Liver (tissue), 9 donors: ENCODE measurements around the gene RAET1G. TPM values are rescaled to one million over a fixed set of nuclear protein-coding genes. Genes with fewer than 3 reads are reported as not detected.

Source experiments
- DNase-seq: peaks from one replicate; pipeline ENCODE4 v3.0.0-alpha.2; 2017; ENCODE audit warnings: low spot score
- H3K27ac ChIP-seq, 2 donors: one replicate each; pipeline ENCODE4 v1.7.0; 2013; ENCODE audit warnings: inconsistent platforms in 2 of 2, low read length in 2 of 2, control low read depth in 1 of 2, low read depth in 1 of 2, mild to moderate bottlenecking in 1 of 2
- H3K27me3 ChIP-seq, 4 donors: one replicate each; pipeline versions ENCODE4 v1.6.1 to v1.7.0; 2013; ENCODE audit warnings: low read length in 3 of 4, inconsistent platforms in 1 of 4, mild to moderate bottlenecking in 1 of 4, moderate library complexity in 1 of 4; ENCODE audit not compliant: control insufficient read depth in 4 of 4, insufficient read depth in 4 of 4
- H3K36me3 ChIP-seq, 4 donors: one replicate each; pipeline versions ENCODE4 v1.6.1 to v1.7.0; 2013; ENCODE audit warnings: low read length in 3 of 4, mild to moderate bottlenecking in 3 of 4, low read depth in 1 of 4, moderate library complexity in 1 of 4; ENCODE audit not compliant: control insufficient read depth in 4 of 4, insufficient read depth in 3 of 4
- H3K4me1 ChIP-seq, 4 donors: one replicate each; pipeline versions ENCODE4 v1.6.1 to v1.7.0; 2013; ENCODE audit warnings: low read length in 3 of 4, mild to moderate bottlenecking in 3 of 4, moderate library complexity in 1 of 4; ENCODE audit not compliant: control insufficient read depth in 4 of 4, insufficient read depth in 4 of 4
- H3K4me3 ChIP-seq, 3 donors: one replicate each; pipeline versions ENCODE4 v1.6.1 to v1.7.0; 2013; ENCODE audit warnings: low read length in 3 of 3, control low read depth in 1 of 3, low read depth in 1 of 3, mild to moderate bottlenecking in 1 of 3
- H3K9ac ChIP-seq, 2 donors: one replicate each; pipeline ENCODE4 v1.7.0; 2013; ENCODE audit warnings: low read length in 2 of 2, mild to moderate bottlenecking in 2 of 2, moderate library complexity in 2 of 2, control low read depth in 1 of 2, low read depth in 1 of 2
- H3K9me3 ChIP-seq, 4 donors: one replicate each; pipeline versions ENCODE4 v1.6.1 to v1.7.0; 2013; ENCODE audit warnings: low read length in 3 of 4; ENCODE audit not compliant: control insufficient read depth in 4 of 4
- EGR1 ChIP-seq, 2 donors: IDR thresholded peaks; 2 replicates each; pipeline ENCODE4 v1.6.1; 2016 to 2018; ENCODE audit warnings: antibody characterized with exemption in 2 of 2, low read depth in 2 of 2
- FOXA1 ChIP-seq: IDR thresholded peaks from 2 replicates; pipeline ENCODE4 v1.6.1; 2016; ENCODE audit warnings: antibody characterized with exemption
- FOXA2 ChIP-seq: IDR thresholded peaks from 2 replicates; pipeline ENCODE4 v1.6.1; 2016; ENCODE audit warnings: antibody characterized with exemption
- GABPA ChIP-seq, 2 donors: IDR thresholded peaks in 1 of 2; conservative IDR thresholded peaks in 1 of 2; 2 replicates each; pipeline ENCODE4 v1.6.1; 2016; ENCODE audit warnings: antibody characterized with exemption in 2 of 2, mild to moderate bottlenecking in 1 of 2, moderate library complexity in 1 of 2
- HNF4A ChIP-seq, 2 donors: conservative IDR thresholded peaks; 2 replicates each; pipeline ENCODE4 v1.6.1; 2016; ENCODE audit warnings: antibody characterized with exemption in 2 of 2, mild to moderate bottlenecking in 2 of 2
- HNF4G ChIP-seq: IDR thresholded peaks from 2 replicates; pipeline ENCODE4 v1.6.1; 2016; ENCODE audit warnings: antibody characterized with exemption
- JUND ChIP-seq, 2 donors: IDR thresholded peaks; 2 replicates each; pipeline ENCODE4 v1.6.1; 2016; ENCODE audit warnings: antibody characterized with exemption in 2 of 2
- NR2F2 ChIP-seq: IDR thresholded peaks from 2 replicates; pipeline ENCODE4 v1.6.1; 2016; ENCODE audit warnings: antibody characterized with exemption
- RAD21 ChIP-seq, 2 donors: IDR thresholded peaks; 2 replicates each; pipeline ENCODE4 v1.6.1; 2016; ENCODE audit warnings: antibody characterized with exemption in 2 of 2, mild to moderate bottlenecking in 2 of 2
- REST ChIP-seq: IDR thresholded peaks from 2 replicates; pipeline ENCODE4 v1.6.1; 2016; ENCODE audit warnings: antibody characterized with exemption, mild to moderate bottlenecking
- RXRA ChIP-seq, 2 donors: IDR thresholded peaks; 2 replicates each; pipeline ENCODE4 v1.6.1; 2017 to 2018; ENCODE audit warnings: antibody characterized with exemption in 2 of 2, mild to moderate bottlenecking in 1 of 2
- SP1 ChIP-seq: IDR thresholded peaks from 2 replicates; pipeline ENCODE4 v1.6.1; 2018; ENCODE audit warnings: antibody characterized with exemption, mild to moderate bottlenecking
- TAF1 ChIP-seq: conservative IDR thresholded peaks from 2 replicates; pipeline ENCODE4 v1.6.1; 2016; ENCODE audit warnings: antibody characterized with exemption, mild to moderate bottlenecking
- YY1 ChIP-seq: IDR thresholded peaks from 2 replicates; pipeline ENCODE4 v1.6.1; 2016; ENCODE audit warnings: antibody characterized with exemption, mild to moderate bottlenecking
- ZBTB33 ChIP-seq: IDR thresholded peaks from 2 replicates; pipeline ENCODE4 v1.6.1; 2016; ENCODE audit warnings: antibody characterized with exemption
- WGBS: extraction: QIAGEN DNeasy Blood & Tissue Kit; methylation state at CpG from one replicate; pipeline ENCODE4 v1.1.7; 2013; 5-methylcytosine and 5-hydroxymethylcytosine counted together
- polyA plus RNA-seq, 2 donors: library from polyadenylated mRNA; stranded (reverse) in 1 of 2; unstranded in 1 of 2; fragments of 200-250 nt in 1 of 2; fragments of >200 nt in 1 of 2; fragmentation: Nextera tagmentation in 1 of 2; extraction: Ambion mirVana in 1 of 2; gene quantifications; one replicate each; pipeline versions ENCODE4 v1.2.1 to v1.2.3, GENCODE V29; 2013 to 2015
- total RNA-seq, 2 donors: library from RNA; depleted of rRNA; stranded (reverse); fragments of >200 nt; gene quantifications; one replicate each; pipeline ENCODE4 v1.2.3, GENCODE V29; 2014
- TF ChIP-seq, protein P1 (sequence below): IDR thresholded peaks from 2 replicates; pipeline ENCODE4 v1.6.1; 2016; ENCODE audit warnings: antibody characterized with exemption
- TF ChIP-seq, protein P2 (sequence below): fragments of 150-350 bp; IDR thresholded peaks from 2 replicates; pipeline ENCODE4 v1.5.1; 2017; ENCODE audit warnings: improper control_type of control experiment, low read depth, low read length; ENCODE audit not compliant: missing input control
- donor health status: healthy.
- donor health status: healthy.
- donor health status: healthy.
- donor health status: healthy.
- donor health status: healthy.

RAET1G gene
- total and polyA plus RNA-seq, 4 donors, result not detected

DNA sequence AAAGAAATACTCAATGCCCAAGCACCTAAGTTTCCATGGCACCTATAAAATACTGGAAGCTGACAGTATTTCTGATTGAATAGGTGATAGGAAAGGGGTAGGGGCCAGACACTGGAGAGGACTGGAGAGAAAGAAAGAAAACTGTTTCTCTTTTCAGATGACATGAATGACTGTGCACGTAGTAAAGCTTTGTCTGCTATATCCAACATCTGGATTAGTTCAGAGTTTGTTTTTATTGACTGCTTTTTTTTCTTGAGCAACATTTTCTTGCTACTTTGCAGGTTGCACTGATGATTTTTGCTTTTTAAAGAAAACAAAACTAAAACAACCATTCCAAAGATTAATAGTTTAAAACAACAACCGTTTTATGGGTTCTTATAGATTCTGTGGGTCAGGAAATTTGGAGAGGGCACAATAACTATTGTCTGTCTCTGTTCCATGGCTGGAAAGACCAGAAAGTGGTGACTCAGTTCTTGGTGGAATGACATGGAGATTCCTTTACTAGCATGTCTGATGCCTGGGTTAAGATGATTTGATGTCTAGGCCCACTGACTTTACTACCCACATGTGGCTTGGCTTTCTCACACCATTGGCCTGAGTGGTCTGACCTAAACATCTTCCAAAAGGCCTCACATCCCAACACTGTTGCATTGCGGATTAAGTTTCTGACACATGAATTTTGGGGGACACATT is 46.5 kb downstream of the RAET1G start:
- H3K9me3 ChIP-seq, result no peaks in the 10 kb centered on the region
- H3K36me3 ChIP-seq, result no peaks in the 10 kb centered on the region
- no peaks in the 10 kb centered on the region for H3K27me3 ChIP-seq
- H3K4me3 ChIP-seq, result no peak overlapping the region
- no peak overlapping the region for H3K27ac ChIP-seq
- TF ChIP-seq GABPA (IDR thresholded peaks at IDR 0.05 in 1 of 2, conservative IDR thresholded peaks at IDR 0.05 in 1 of 2) (no peak), FOXA1 (no peak), SP1 (no peak), RXRA (IDR thresholded peaks at IDR 0.05) (no peak), EGR1 (IDR thresholded peaks at IDR 0.05; ENCODE audit: low read depth in 2 of 2) (no peak), RAD21 (IDR thresholded peaks at IDR 0.05) (no peak), YY1 (no peak)
- H3K9ac ChIP-seq, result no peak overlapping the region
- H3K4me1 ChIP-seq, result no peaks in the 10 kb centered on the region
- DNase-seq, result no peak
- WGBS, result 90% methylated on average over 3 of the region's 3 CpGs

- Histone ChIP-seq H3K27me3 (no peaks in the 10 kb centered on the region), H3K36me3 (no peaks in the 10 kb centered on the region), H3K4me3 (no peak overlapping the region), H3K27ac (no peak overlapping the region), H3K9ac (no peak overlapping the region), H3K4me1 (peaks cover 0 to 9% (median 0%) of the 10 kb centered on the region in 4 donors), H3K9me3 (no peaks in the 10 kb centered on the region)
- WGBS, result 88% methylated on average over 1 of the region's 1 CpG
- no peak for DNase-seq
- no peak for TF ChIP-seq FOXA1
- TF ChIP-seq, protein P1, sequence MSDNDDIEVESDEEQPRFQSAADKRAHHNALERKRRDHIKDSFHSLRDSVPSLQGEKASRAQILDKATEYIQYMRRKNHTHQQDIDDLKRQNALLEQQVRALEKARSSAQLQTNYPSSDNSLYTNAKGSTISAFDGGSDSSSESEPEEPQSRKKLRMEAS, result no peak
- TF ChIP-seq NR2F2, result no peak
- no peak for TF ChIP-seq RXRA (IDR thresholded peaks at IDR 0.05)
- no peak for TF ChIP-seq JUND (IDR thresholded peaks at IDR 0.05)
- no peak for TF ChIP-seq HNF4G
- no peak for TF ChIP-seq ZBTB33
- TF ChIP-seq TAF1, result no peak
- TF ChIP-seq REST, result no peak
- no peak for TF ChIP-seq SP1
- TF ChIP-seq, protein P2, sequence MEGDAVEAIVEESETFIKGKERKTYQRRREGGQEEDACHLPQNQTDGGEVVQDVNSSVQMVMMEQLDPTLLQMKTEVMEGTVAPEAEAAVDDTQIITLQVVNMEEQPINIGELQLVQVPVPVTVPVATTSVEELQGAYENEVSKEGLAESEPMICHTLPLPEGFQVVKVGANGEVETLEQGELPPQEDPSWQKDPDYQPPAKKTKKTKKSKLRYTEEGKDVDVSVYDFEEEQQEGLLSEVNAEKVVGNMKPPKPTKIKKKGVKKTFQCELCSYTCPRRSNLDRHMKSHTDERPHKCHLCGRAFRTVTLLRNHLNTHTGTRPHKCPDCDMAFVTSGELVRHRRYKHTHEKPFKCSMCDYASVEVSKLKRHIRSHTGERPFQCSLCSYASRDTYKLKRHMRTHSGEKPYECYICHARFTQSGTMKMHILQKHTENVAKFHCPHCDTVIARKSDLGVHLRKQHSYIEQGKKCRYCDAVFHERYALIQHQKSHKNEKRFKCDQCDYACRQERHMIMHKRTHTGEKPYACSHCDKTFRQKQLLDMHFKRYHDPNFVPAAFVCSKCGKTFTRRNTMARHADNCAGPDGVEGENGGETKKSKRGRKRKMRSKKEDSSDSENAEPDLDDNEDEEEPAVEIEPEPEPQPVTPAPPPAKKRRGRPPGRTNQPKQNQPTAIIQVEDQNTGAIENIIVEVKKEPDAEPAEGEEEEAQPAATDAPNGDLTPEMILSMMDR, result no peak
- TF ChIP-seq YY1, result no peak
- no peak for TF ChIP-seq HNF4A (conservative IDR thresholded peaks at IDR 0.05)
- no peak for TF ChIP-seq EGR1 (IDR thresholded peaks at IDR 0.05; ENCODE audit: low read depth in 2 of 2)
- no peak for TF ChIP-seq FOXA2
Measured at GRCh38 chr6:149872233-149872632, 50.7 kb downstream of the RAET1G start.
